OCI-LY3 (cell line): ENCODE results near the gene TBC1D16.

ENCODE experiments used
- EZH2phosphoT487 ChIP-seq: fragments of 200-600 bp; shearing (Covaris generic); IDR thresholded peaks from 2 replicates; pipeline ENCODE4 v1.6.1; 2018; ENCODE audit warnings: antibody characterized with exemption, mixed run types, low read depth
- TF ChIP-seq, protein P1 (sequence below): fragments of 200-600, 300-600 bp; sonication (generic); IDR thresholded peaks from 2 replicates; pipeline ENCODE4 v1.5.1; 2014; ENCODE audit warnings: antibody characterized with exemption, low read length, low read depth

- no peak for TF ChIP-seq EZH2phosphoT487
- TF ChIP-seq, protein P1, sequence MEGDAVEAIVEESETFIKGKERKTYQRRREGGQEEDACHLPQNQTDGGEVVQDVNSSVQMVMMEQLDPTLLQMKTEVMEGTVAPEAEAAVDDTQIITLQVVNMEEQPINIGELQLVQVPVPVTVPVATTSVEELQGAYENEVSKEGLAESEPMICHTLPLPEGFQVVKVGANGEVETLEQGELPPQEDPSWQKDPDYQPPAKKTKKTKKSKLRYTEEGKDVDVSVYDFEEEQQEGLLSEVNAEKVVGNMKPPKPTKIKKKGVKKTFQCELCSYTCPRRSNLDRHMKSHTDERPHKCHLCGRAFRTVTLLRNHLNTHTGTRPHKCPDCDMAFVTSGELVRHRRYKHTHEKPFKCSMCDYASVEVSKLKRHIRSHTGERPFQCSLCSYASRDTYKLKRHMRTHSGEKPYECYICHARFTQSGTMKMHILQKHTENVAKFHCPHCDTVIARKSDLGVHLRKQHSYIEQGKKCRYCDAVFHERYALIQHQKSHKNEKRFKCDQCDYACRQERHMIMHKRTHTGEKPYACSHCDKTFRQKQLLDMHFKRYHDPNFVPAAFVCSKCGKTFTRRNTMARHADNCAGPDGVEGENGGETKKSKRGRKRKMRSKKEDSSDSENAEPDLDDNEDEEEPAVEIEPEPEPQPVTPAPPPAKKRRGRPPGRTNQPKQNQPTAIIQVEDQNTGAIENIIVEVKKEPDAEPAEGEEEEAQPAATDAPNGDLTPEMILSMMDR = no peak
Measured at GRCh38 chr17:79927688-79928501, 107.8 kb downstream of the TBC1D16 start.
